IPS-18a (cell line): ENCODE data around the gene ODR4.
"Not testable (repeated sequence)": the region's sequence is repeated elsewhere in the genome, so short reads cannot be mapped to it uniquely, and the experiment has no call there.

ENCODE experiments used
- H3K27ac ChIP-seq: one replicate; pipeline ENCODE4 v1.5.1; 2013; ENCODE audit warnings: low read length
- H3K27me3 ChIP-seq: one replicate; pipeline ENCODE4 v1.6.1; 2013; ENCODE audit warnings: mild to moderate bottlenecking, low read length; ENCODE audit not compliant: control insufficient read depth, insufficient read depth
- H3K36me3 ChIP-seq: one replicate; pipeline ENCODE4 v1.6.1; 2013; ENCODE audit warnings: low read depth, low read length; ENCODE audit not compliant: control insufficient read depth
- H3K4me1 ChIP-seq: one replicate; pipeline ENCODE4 v1.6.1; 2013; ENCODE audit warnings: low read depth, low read length; ENCODE audit not compliant: control insufficient read depth
- H3K4me3 ChIP-seq: one replicate; pipeline ENCODE4 v1.5.1; 2013; ENCODE audit warnings: low read length
- H3K9ac ChIP-seq: one replicate; pipeline ENCODE4 v1.6.1; 2013; ENCODE audit warnings: mild to moderate bottlenecking, low read length, moderate library complexity
- H3K9me3 ChIP-seq: one replicate; pipeline ENCODE4 v1.6.1; 2013; ENCODE audit warnings: low read depth, low read length; ENCODE audit not compliant: control insufficient read depth

ODR4 gene

DNA sequence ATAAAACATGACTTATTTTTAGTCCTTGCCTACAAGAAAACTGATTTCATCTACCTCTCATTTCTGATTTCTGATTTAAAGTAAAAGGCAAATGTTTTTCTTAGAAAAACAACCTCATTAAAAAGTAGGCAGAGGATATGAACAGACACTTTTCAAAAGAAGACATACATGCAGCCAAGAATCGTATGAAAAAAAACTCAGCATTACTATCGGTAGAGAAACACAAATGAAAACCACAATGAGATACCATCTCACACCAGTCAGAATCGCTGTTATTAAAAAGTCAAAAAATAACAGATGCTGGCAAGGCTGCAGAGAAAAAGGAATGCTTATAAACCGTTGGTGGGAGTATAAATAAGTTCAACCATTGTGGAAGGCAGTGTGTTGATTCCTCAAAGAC, 16.2 kb downstream of the ODR4 start:
- no peaks in the 10 kb centered on the region for H3K27me3 ChIP-seq
- H3K27ac ChIP-seq = no peak overlapping the region
- no peak overlapping the region for H3K9ac ChIP-seq
- peaks cover 70% of the 10 kb centered on the region for H3K36me3 ChIP-seq
- H3K4me3 ChIP-seq = no peak overlapping the region
- H3K9me3 ChIP-seq = no peaks in the 10 kb centered on the region
- no peaks in the 10 kb centered on the region for H3K4me1 ChIP-seq

DNA sequence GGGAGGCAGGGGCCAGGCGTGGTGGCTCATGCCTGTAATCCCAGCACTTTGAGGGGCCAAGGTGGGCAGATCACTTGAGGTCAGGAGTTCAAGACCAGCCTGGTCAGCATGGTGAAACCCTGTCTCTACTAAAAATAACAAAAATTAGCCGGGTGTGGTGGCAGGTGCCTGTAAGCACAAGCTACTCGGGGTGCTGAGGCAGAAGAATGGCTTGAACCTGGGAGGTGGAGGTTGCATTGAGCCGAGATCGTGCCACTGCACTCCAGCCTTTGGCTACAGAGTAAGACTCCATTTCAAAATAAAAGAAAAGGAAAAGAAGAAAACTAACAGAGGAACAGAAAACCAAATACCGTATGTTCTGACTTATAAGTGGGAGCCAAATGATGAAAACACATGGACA, 17.1 kb downstream of the ODR4 start:
- not testable (repeated sequence) for H3K9ac ChIP-seq, H3K27ac ChIP-seq, H3K4me1 ChIP-seq, H3K27me3 ChIP-seq, H3K9me3 ChIP-seq, H3K4me3 ChIP-seq
- peaks cover 67% of the 10 kb centered on the region for H3K36me3 ChIP-seq

DNA sequence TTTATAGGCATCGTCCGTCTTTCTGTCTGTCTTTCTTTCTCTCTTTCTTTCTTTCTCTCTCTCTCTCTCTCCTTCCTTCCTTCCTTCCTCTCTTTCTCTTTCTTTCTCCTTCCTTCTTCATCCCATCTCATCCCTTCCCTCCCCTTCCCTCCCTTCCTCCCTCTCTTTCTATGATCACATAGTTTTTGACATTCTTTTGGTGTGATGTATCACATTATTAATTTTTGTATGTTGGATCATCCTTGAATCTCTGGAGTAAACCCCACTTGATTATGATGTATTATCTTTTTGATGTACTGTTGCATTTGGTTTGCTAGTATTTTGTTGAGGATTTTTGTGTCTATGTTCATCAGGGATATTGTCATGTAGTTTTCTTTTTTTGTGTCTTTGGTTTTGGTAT, 25.8 kb downstream of the ODR4 start:
- H3K4me1 ChIP-seq, H3K4me3 ChIP-seq: not testable (repeated sequence)

DNA sequence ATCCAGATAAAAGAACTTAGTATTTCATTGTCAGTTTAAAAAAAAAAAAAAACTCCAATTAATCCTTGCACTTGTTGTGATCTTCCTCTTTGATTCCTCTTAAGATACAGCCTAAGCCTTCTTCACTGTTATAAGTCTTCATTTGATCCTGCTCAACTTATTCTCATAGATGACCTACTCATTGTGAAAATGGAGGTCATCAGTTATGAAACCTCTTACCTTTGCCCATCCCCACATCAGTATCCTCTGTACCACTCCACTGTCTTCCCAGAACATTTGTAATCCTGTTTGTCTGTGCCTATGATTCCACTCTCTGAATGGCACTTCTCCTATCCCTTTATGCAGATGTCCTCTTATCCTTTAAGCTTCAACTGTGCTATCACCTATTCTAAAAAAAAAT, 28.0 kb downstream of the ODR4 start:
- H3K9ac ChIP-seq = no peak overlapping the region
- no peak overlapping the region for H3K4me3 ChIP-seq
- no peak overlapping the region for H3K27ac ChIP-seq
- no peaks in the 10 kb centered on the region for H3K27me3 ChIP-seq
- H3K9me3 ChIP-seq = no peaks in the 10 kb centered on the region
- H3K36me3 ChIP-seq = peaks cover 42% of the 10 kb centered on the region
- H3K4me1 ChIP-seq = no peaks in the 10 kb centered on the region

More for the DNA sequence above, 25.8 kb downstream of the ODR4 start:
- H3K27me3 ChIP-seq, H3K9me3 ChIP-seq, H3K9ac ChIP-seq, H3K27ac ChIP-seq: not testable (repeated sequence)
- H3K36me3 ChIP-seq = peaks cover 34% of the 10 kb centered on the region

DNA sequence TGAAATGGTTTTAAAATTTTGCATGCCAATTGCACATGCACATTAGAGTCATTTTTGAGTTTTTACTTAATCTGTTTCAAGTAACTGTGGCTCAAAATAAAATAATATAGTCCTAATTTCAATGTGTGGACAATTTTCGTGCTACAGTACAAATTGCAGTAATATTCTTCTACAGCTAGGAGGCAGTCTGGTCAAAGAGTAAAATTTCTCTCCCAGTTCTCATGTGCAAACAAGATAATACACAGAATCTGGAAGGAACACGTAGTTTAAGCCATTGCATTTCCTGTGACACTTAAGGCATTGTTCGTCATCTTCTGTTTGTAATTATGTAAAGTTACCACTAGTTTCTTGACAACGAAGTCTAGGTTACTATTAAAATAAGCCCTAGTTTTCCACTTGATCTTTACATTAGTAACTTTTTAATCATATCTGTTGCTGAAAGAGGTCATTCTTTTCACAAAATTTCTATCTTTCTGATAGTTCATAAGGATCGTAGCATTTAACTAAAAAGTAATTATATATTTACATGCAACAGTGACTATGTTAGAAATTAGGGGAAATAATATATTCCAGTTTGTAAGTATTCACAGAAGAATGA, 28.9 kb downstream of the ODR4 start:
- Histone ChIP-seq H3K9me3 (no peaks in the 10 kb centered on the region), H3K36me3 (peaks cover 44% of the 10 kb centered on the region), H3K9ac (no peak overlapping the region), H3K27ac (no peak overlapping the region), H3K27me3 (no peaks in the 10 kb centered on the region), H3K4me3 (no peak overlapping the region), H3K4me1 (no peaks in the 10 kb centered on the region)

DNA sequence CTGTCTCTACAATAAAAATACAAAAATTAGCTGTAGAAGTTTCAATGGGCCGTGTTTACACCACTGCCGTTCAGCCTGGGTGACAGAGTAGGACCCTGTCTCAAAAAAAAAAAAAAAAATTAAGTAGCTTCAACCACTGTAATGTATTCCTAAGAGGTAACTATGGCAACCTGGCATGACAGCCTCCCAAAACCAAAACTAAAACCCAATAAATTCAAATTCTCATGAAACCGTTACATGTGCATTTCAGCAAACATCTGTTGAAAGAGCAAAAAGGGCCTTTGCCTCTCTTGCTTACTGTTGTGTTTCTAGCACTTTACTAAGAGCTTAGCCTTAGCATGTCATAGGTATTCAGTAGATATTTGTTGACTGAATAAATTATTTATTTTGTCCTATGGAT, 33.5 kb downstream of the ODR4 start:
- no peak overlapping the region for H3K9ac ChIP-seq
- H3K9me3 ChIP-seq = no peaks in the 10 kb centered on the region
- no peaks in the 10 kb centered on the region for H3K27me3 ChIP-seq
- no peak overlapping the region for H3K27ac ChIP-seq
- no peaks in the 10 kb centered on the region for H3K4me1 ChIP-seq
- H3K4me3 ChIP-seq = no peak overlapping the region
- peaks cover 49% of the 10 kb centered on the region for H3K36me3 ChIP-seq

DNA sequence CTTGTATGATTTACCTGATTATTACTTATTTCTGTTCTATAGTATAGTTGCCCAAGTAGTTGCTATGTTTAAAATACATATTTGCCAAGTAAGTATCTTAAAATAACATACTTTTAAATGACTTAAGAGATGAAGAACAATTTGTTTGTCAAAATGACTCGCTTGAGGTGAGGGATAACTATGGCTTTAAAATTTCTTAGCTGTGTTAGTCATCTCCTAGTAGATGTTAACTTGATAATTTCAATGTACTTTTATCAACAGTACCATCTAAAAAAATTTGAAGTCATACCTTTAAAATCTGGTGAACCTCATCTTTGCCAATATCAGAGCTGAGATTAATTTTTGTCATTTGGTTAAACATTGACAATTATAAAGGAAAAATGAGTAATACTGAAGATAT, 37.7 kb downstream of the ODR4 start:
- H3K9ac ChIP-seq = no peak overlapping the region
- no peak overlapping the region for H3K4me3 ChIP-seq
- no peak overlapping the region for H3K27ac ChIP-seq
- H3K9me3 ChIP-seq = no peaks in the 10 kb centered on the region
- peaks cover 28% of the 10 kb centered on the region for H3K36me3 ChIP-seq
- no peaks in the 10 kb centered on the region for H3K27me3 ChIP-seq
- no peaks in the 10 kb centered on the region for H3K4me1 ChIP-seq

DNA sequence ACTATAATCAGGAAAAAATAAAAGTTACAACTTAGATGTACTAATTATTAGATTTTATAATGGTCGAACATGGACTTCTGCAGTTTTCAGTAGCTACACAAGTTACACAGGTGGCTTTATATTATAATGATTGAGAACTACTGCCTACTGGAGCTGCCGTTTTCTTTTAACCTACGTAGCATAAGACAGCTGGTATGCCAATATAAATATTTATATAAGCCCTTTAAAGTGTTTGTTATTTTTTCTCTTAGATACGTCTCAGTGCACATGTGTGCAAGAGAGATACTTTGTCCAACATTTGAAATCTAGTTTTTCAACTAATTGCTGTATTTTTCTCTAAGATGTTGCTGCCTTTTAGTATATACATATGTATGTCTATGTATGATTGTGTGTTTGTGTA, 42.9 kb downstream of the ODR4 start:
- no peak overlapping the region for H3K9ac ChIP-seq
- H3K27me3 ChIP-seq = no peaks in the 10 kb centered on the region
- no peaks in the 10 kb centered on the region for H3K9me3 ChIP-seq
- H3K4me1 ChIP-seq = no peaks in the 10 kb centered on the region
- H3K4me3 ChIP-seq = no peak overlapping the region
- H3K27ac ChIP-seq = no peak overlapping the region
- peaks cover 23% of the 10 kb centered on the region for H3K36me3 ChIP-seq

DNA sequence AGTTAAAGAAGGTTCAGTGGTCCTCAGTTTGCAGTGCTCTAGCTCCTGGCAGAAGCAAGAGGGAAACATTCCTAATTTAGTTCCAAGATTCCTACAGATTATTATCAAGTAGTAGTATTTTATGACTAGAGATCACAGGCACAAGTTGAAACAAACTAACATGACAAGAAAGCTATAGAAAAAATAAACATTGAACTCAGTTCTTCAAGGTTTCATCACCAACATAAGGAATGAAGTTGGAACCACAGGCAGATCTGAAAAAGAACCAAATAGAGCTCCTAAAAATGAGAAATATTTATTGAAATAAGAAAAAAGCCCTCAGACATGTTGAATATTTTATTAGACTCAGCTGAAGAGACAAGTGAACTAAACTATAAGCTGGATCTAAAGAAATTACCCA, 44.7 kb downstream of the ODR4 start:
- Histone ChIP-seq H3K27ac (no peak overlapping the region), H3K9ac (no peak overlapping the region), H3K36me3 (peaks cover 20% of the 10 kb centered on the region), H3K4me1 (no peaks in the 10 kb centered on the region), H3K9me3 (no peaks in the 10 kb centered on the region), H3K27me3 (no peaks in the 10 kb centered on the region), H3K4me3 (no peak overlapping the region)

DNA sequence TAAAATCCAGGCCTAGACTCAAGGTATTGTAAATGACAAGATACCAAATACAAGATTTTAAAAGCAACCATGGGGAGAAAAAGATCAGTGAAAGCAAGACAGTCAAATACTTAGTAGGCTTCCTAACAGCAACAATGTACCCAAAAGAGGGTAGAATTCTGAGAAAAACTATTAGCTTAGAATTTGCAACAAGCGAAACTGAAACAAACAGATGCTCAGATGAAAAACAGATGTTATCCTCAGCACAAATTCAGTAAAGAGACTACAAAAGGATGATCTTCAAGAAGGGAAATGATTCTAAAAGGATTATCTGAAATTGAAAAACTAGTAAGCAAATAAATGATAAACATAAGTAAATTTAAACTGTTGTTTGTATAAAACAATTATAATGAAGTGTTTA, 45.3 kb downstream of the ODR4 start:
- Histone ChIP-seq H3K27me3 (no peaks in the 10 kb centered on the region), H3K27ac (no peak overlapping the region), H3K4me3 (no peak overlapping the region), H3K9ac (no peak overlapping the region), H3K9me3 (no peaks in the 10 kb centered on the region), H3K36me3 (peaks cover 20% of the 10 kb centered on the region), H3K4me1 (no peaks in the 10 kb centered on the region)

DNA sequence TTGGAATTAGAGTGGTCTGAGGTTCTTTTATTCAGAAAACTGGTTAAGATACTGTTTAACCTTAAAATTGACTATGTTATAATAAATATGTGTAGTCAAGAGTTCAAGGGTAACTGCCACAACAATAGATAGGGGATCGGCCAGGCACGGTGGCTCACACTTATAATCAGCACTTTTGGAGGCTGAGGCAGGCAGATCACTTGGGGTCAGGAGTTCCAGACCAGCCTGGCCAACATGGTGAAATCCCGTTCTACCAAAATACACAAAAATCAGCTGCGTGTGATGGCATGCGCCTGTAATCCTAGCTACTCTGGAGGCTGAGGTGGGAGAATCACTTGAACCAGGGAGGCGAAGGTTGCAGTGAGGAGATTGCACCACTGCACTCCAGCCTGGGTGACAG, 45.8 kb downstream of the ODR4 start:
- Histone ChIP-seq H3K27me3 (no peaks in the 10 kb centered on the region), H3K27ac (no peak overlapping the region), H3K4me1 (no peaks in the 10 kb centered on the region), H3K9ac (no peak overlapping the region), H3K4me3 (no peak overlapping the region), H3K9me3 (no peaks in the 10 kb centered on the region), H3K36me3 (peaks cover 20% of the 10 kb centered on the region)

DNA sequence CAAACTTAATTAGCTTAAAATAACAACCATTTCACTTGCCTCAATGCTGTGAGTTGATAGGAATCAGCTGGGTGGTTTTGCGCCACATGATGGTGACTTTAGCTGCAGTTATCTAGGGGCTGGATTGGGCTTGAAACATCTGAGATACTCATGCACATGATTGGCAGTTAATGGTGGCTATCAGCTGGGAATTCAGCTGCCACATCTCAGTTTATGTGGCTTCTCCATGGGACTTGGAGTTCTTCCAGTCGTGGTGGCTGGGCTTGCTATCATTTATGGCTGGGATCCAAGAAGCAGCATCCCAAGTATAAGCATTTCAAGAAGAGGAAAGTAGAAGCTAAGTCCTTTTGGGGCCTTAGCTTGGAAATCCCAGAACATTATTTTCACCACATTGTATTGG, 48.9 kb downstream of the ODR4 start:
- Histone ChIP-seq H3K4me1 (no peaks in the 10 kb centered on the region), H3K36me3 (peaks cover 7% of the 10 kb centered on the region), H3K27me3 (no peaks in the 10 kb centered on the region), H3K9ac (no peak overlapping the region), H3K27ac (no peak overlapping the region), H3K4me3 (no peak overlapping the region), H3K9me3 (no peaks in the 10 kb centered on the region)
